Activated CD8-positive, alpha-beta memory T cell treated with anti-CD3 and anti-CD28 coated beads, Interleukin-2, amount 50 U/mL, for 4 hours (primary cell): ENCODE measurements around the gene BHMT2.

Source experiments
- DNase-seq: peaks from one replicate; pipeline ENCODE4 v3.0.0-alpha.2; 2020

The BHMT2 gene, protein sequence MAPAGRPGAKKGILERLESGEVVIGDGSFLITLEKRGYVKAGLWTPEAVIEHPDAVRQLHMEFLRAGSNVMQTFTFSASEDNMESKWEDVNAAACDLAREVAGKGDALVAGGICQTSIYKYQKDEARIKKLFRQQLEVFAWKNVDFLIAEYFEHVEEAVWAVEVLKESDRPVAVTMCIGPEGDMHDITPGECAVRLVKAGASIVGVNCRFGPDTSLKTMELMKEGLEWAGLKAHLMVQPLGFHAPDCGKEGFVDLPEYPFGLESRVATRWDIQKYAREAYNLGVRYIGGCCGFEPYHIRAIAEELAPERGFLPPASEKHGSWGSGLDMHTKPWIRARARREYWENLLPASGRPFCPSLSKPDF

DNA sequence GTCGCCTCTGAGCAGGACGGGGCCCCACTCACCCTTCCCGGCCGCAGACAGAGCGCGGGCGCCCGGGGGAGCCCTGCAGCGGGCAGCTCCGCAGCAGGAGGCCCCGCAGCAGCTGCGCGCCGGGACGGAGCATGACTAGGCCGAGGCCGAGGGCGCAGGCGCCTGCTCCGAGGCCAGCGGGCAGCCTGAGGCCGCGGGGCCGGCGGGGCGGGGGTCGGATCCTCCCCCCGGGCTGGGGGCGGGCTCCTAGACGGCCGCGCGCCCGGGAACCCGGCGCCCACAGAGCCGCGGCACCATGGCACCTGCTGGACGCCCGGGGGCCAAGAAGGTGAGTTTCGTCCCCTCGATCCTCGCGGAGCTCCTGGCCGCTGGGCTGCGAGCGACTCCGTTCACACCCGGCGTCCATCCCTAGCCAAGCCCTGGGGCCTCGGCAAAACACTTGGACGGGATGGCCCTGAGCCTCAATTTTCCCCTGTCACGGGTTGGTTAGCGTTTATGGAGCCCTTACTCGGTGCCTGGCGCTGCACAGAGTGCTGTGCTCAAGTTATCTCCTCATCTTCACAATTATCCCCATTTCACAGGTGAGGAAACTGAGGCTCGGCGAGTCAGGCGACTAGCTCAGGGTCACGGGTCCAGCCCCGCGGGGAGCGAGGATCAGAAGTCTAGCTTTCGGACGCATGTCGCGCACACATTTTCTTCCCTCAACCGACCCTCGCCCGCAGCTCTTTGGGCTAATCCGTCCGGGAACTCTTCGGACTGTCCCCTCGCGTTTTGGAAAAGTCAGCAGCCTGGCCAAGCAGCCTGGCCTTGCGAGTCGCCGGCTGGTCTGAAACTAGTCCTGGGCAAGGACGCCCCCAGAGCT, at the start of gene BHMT2, which contains the start of gene DMGDH:
TSS of gene BHMT2 (plus strand) at position 280 of the 862 bp plus-strand sequence. CDS start at position 296, 16 bp downstream.
TSS of gene DMGDH (minus strand) at position 187 of the 862 bp plus-strand sequence. CDS start at position 133, 54 bp downstream.
- no peak for DNase-seq

DNA sequence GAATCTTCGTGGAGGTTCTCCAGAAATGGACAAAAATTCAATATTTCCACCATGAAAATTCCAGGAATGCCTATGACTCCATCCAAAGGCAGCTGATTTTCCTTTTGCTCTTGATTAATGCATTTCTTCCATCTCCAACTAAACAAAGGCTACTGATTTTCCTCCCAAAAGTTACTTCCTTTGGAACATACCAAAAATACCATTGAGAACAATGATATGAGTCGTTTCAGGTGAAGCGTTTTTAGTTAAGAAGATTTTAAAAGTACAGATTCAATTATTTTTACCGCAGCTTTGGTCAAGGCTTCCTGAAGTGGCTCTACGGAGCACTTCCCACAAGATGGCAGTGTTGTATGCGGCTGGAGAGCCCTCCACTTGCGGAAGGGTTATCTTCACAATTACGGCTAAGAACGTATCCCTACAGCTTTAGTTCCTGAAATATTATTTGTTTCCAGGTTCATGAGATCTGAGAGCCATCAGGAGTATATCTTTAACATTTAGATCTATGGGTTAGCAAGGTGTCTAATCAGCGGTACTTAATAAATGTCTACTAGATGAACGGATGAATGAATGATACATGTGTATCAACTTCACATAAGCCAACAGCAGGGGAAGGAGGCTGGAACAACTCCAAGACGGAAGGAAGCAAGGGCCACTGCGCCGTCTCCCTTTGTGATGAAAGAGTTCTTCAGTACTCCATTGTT, 48.6 kb upstream of the BHMT2 start:
- DNase-seq, result peak; percentile 36

DNA sequence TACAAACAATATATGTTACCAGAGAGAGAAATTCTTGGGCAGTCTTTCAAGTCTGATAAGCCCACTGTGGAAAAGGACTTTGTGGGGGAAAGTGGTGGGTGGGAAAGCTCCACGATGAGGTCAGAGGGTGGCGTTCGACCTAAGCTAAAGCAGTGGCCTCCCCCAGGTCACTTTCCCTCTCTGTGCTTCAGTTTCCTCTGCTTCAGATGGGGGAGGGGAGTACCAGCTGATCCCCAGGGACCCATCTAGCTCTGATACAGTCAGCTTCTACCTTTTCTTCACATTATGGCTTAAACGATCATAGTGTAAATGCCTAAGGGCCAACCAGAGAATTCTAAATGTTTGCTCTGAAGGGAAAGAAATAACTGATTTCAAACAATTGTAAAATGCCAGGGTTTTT, 47.8 kb upstream of the BHMT2 start:
- no peak for DNase-seq

DNA sequence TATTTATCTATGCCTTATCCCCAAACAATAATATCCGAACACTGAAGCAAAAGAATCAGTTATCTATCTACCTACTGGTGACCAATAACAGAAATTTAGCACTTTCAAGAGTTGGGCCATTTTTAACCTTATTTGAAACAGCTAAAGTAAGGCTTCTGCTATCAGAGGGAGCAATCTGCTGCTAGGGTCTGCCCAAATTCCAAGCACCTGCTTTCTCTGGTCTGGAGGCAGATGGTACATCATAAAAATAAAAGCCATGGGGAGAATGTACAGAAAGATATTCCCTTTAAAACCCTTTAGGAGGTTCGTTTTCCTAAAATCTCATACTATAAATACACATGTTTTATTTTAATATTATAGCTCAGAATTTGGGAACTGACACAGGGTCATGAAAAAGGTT, 46.8 kb upstream of the BHMT2 start:
- no peak for DNase-seq

DNA sequence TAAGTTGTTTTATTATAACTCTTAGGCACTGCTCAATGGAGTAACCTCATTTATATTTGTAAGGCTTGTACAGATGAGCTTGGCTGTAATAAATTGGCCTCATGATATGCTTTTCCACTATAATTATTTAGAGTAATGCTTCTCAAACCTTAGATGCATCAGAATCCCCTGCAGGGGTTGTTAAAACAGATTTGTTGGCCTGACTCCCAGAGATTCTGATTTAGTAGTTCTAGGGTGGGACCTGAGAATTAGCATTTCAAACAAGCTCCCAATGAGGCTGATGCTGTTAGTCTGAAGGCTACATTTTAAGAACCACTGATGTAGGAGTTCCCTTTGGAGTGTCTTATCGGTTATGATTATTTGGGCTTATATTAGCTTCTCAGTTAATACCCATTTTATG, 46.2 kb upstream of the BHMT2 start:
- DNase-seq, result no peak

DNA sequence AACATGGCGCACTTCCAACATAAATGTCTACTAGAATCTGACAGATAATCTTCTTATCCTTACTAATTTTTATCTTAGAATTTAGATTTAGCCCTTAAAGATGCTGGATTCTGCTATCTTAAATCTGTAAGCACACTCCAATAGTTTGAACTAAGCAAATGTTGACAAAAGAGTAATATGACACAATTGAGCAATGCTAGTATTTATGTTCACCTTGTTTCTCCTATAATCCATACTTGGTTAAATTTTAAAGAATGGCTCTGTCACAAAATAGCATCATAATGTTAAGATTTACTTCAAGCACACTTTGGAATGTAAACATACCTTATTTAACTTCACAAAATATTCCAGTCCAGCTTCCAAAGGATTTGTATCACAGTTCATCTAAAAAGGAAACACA, 45.6 kb upstream of the BHMT2 start:
- DNase-seq, result no peak

DNA sequence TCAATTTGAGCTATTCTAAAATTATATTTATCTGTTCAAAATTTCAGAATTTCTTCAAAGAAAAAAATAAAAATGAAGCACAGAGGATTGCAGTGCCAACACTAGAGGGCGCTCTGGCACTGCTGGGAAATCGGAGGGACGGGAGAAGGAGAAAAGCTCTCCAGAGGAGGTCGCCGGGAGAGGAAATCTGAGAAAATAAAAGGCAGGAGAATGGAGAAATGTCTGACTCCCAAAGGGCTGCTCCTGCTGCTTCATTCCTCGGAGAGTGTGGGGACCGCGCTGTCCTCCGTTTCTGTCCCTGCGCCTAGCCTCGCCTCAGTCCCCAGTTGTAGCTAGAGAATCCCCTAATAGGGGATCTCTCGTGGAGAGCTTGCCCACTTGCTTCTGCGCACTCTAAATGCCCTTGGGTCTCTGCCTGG, 44.5 kb upstream of the BHMT2 start:
- DNase-seq, result peak; percentile 48

DNA sequence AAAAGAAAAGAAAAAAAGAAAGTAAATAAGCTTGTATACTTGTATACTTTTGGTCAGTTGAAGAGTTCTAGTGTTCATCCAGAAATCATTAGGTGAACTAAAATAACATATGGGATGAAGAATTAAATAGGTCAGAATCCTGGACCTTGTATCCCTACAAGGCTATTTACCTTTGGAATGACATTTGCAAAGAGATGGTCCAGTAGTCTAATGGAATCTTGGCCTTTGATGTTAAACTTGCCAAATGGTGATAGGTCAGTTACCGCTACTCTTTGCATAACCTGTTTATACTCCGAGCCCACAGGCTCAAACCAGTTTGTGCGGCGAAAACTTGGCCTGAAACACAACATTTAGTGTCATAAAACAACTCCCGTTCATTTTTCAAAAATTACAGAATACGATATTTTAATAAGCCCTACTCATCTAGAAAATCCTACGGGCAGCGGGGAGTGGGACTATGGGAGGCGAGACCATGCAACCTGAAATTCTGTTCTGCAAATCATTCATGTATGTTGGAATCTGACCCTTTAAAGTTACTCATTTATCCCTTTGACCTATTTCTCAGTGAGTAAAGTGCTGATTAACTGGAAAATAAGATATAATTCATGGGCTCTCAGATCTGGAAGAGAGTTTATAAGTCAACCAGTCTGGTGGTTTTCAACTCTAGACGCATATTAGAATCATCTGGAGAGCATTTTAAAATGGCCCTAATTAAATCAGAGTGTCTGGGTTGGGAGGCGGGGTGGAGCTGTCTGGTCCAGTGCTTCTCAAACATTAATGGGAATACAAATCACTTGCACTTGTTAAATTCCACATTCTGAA, 38.7 kb upstream of the BHMT2 start:
- no peak for DNase-seq

DNA sequence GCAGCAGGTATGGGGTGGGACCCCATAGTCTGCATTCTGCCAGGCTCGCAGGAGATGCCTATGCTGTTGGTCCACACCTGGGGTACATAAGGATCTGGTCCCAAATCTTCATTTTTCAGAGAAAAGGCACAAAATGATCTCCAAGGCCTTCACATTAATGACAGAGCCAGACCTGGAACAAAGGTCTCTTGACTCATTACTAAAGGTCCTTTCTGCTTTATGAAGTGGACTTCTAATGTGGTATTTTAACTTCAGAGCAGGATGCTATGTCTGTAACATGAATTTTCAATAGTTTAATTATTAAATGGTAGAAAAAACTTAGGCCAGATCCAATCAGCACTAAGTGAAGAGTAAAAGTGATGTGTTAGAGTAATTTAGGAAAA, 38.1 kb upstream of the BHMT2 start:
- DNase-seq, result no peak

DNA sequence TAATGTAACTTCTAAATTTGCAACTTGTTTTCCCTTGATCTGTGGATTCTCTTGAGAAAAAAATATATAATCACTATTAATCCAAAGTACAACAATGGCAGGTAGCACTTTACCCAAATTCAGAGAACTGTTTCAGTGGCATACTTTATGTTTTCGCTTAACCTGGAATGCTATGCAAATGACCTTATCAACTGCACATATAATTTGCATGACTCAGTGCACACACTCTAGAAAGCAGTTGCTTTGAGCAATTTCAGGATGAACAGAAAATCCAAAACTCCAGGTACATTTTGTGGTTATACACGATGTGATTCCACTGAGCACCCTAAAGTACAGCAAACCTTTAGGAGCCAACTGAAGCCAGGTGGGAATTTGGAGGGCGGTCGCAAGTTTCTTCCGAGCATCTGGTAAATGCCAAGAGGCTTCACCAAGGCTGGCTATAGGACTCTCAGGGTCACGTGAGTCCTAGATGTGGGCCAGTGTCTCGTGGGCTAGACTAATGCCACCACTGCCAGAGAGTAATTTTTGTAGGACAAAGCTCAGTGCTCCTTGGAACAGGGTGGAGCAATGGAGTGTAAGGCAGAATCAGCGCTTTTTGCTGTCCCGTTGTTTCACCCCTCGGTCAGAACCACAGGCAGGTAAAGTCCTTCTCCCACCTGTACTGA, 37.4 kb upstream of the BHMT2 start:
- DNase-seq, result no peak

DNA sequence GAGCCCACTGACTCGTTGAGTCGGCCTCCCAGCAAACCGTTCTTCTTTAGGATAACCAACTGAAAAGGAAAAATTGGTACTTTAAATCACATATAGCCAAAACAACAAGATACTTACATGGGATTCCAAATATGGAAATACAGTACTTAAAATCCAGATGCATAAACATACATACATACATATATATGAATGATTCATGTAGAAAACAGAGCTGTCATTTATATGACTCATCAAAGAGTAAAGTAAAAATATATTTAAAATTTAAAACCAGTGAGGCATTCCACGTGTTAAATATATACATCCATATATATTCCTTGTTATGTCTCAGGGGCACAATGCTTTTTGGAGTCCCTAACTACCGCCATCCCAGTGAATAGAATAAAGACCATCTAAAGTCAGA, 36.8 kb upstream of the BHMT2 start:
- DNase-seq, result no peak

DNA sequence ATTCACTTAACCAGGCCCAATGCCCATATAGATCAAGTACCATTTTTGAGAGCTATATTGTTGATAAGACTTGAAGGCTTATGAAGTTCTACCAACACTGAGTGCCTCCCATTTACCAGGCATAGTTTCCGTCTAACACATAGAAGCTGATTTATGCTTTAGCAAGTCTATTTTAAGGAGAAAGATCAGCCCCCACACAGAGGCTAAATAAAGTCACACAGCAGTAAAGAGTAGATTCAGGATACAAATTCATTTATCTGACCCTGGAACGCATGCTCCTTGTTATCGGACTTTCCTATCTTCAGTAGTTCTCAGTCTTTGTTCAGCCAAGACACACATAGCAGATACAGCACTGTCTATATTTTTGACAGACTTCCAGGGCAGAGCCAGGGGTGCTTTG, 34.3 kb upstream of the BHMT2 start:
- no peak for DNase-seq

DNA sequence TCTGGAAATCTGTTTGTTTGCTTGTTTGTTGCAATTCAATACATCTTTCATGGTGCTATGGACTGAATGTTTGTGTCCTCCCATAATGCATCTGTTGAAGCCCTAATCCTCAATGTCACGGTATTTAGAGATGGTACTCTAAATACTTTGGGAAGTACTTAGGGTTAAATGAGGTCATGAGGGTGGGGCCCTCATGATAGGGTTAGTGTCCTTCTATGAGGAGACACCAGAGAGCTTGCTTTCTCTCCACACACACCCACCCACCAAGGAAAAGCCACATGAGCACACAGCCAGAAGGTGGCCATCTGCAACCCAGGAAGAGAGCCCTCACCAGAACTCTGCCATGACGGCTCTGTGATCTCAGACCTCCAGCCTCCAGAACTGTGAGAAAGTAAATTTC, 32.8 kb upstream of the BHMT2 start:
- DNase-seq, result no peak

DNA sequence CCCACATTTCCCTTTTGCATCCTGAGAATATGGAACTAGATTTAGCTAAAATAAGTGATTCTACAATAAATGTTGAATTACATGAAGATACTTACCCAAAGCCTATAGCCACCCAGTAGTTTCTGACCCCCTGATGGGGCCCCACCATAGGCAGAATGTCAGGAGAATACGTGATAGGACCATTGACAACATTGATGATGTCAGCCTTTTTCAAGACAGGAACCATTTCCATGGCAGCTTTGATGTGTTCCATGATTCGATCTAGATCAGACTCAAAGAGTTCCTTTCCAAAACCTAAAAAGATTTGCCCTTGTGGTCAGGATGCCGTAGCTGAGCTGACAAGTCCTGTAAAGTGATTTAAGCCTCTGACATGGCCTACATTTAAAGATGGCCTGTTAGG, 27.4 kb upstream of the BHMT2 start:
- DNase-seq, result no peak

DNA sequence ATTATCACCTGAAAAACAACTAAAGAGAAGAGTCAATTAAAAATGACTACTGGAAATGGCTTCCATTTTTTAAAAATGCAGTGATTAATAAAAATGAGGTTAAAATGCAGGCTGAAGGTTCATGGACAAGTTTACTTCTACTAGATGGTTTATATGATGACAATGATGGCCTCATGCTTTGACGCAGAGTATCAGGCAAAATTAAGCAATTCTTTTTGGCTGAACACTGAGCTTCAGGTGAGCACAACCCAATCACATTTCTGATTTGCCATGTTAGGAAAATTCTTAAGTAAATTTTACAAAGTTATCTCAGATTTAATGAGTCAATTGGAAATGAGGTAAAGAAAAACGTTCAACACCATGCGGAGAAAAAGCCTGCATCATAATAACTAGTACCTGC, 22.4 kb upstream of the BHMT2 start:
- DNase-seq, result no peak

DNA sequence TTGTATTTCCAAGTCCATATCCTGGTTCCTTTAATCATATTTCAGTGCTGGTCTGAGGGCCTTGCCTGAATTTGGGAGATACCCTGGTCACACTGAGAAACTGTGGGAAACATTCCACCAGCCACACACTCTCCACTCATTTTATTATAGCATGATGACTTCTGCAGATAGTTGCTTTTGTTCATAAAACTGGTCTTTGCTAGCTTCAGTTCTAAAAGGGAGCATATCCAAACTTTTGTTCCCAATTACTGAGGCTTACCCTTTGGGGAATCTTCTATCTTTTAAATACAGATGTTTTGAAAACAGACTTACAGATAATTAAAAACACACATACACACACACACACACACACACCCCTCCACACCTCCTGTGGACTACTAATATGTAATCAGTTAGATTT, 21.1 kb upstream of the BHMT2 start:
- DNase-seq, result no peak

DNA sequence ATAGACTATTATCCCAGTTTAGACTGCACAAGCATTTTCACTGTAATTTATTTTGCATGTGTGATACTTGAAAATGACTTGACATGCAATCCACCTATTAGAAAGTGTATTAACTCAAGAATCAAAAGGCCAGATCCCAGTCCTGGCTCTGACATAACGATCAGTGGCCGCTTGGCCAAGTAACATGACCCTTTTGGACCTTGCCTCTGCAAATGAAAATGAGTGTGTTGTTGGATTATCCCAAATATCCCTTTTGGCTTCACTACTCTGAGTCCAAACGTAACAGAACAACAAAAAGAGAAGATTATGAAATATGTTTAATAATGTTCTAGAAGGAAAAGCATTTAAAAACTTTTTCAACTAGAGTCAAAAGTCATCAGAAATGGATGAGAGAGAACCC, 19.1 kb upstream of the BHMT2 start:
- no peak for DNase-seq

DNA sequence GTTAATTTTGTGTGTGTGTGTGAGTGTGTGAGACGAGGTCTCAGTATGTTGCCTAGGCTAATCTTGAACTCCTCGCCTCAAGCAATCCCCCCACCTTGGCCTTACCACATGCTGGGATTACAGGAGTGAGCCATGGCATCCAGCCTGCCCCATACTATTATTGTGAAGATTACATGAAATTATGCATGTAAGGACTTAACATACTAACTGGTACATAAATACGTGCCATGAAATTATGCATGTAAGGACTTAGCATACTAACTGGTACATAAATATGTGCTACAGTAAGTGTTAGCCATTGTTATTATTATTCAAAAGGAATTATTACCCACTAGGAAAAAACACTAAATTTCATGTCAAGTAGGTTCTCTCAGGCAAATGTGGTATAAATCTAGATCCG, 16.2 kb upstream of the BHMT2 start:
- no peak for DNase-seq

DNA sequence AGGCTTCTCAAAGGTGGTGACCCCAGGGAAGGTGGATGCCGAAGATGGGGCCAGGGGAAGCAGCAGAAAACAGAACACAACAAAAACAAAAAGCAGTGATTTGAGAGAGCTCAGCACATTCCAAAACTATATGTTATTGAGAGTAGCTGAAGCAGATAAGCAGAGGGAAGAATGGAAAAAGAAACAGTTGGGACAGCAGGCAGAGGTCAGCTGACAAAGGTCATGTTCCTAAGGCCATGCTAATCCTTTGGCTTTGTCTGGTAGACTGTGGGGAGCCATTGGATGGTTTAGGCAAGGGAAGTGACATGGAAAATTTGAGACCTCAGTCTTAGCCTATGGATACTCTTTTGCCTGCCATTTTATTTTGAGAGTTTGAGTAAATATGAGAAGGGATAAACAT, 14.6 kb upstream of the BHMT2 start:
- DNase-seq, result no peak

DNA sequence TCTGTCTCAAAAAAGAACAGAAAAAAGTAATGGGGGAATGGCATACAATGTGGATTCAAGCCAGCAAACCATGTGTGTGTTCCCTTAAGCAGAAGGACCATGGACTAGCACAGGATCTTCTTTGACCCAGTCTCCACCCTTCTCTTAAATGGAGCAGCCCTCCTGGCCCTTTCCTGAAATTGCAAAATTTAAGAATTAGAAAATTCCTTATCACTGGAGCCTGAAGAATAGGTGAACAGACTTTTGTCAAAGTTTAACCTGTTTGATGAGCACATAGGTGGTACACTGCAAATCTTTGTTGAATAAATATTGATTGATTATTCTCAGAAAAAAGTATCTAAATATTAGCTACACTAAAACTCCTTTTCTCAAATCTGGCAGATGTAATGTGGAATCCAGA, 12.7 kb upstream of the BHMT2 start:
- no peak for DNase-seq

DNA sequence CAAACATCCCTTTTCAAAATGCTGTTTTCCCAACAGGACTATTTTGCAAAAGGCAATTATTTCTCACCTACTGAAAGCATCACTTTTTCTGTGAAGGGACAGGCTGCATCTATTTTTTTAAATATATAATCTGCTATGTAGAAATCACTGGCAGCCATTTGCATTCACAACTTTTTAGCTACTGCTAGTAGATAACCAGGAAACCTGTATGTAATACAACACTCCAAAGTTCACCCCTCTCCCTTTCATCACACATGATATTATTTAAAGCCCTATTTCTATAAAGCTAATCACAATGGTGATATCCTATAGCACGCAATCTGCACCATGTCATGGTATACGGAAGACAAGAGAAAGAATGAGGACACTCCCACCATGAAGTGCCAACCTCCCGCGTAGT, 9.9 kb upstream of the BHMT2 start:
- no peak for DNase-seq

DNA sequence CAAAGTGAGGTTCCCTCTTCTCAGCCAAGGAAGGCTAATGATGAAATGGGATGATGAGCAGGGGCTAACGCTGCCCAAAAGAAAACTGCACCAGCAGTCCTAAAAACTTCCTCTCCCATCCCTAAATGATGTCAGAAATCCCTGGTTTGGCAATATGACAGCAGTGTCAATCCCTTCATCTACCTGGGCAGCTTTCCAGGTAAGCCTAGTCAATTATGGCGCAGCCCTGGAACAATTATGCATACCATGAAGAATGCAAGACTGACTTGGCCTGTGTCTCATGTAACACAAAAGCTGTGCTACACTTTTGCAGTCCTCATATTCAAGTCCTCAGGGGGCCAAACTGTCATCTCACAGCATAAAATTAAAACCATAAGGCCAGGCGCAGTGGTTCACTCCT, 7.1 kb upstream of the BHMT2 start:
- no peak for DNase-seq
